ENCODE measurements around the gene WNT7A.
A peak's percentile ranks its signal among the peaks of the same experiment; 100 is the strongest.

Gene WNT7A

GRCh38 chr3:13887495-13888300, 7.8 kb upstream of the WNT7A start:
- DNase-seq (ENCODE audit: extremely low read depth, insufficient read length), result no peak
- Histone ChIP-seq H3K4me3 (replicated peaks; ENCODE audit: low read depth, low read length) (no peak overlapping the region), H3K27me3 (replicated peaks; ENCODE audit: control insufficient read depth, insufficient read depth, low read length) (no peaks in the 10 kb centered on the region; the same call in 1 of the 2 replicates), H3K36me3 (ENCODE audit: control insufficient read depth, insufficient read depth, low read length) (no peaks in the 10 kb centered on the region)
- TF ChIP-seq, protein P1, sequence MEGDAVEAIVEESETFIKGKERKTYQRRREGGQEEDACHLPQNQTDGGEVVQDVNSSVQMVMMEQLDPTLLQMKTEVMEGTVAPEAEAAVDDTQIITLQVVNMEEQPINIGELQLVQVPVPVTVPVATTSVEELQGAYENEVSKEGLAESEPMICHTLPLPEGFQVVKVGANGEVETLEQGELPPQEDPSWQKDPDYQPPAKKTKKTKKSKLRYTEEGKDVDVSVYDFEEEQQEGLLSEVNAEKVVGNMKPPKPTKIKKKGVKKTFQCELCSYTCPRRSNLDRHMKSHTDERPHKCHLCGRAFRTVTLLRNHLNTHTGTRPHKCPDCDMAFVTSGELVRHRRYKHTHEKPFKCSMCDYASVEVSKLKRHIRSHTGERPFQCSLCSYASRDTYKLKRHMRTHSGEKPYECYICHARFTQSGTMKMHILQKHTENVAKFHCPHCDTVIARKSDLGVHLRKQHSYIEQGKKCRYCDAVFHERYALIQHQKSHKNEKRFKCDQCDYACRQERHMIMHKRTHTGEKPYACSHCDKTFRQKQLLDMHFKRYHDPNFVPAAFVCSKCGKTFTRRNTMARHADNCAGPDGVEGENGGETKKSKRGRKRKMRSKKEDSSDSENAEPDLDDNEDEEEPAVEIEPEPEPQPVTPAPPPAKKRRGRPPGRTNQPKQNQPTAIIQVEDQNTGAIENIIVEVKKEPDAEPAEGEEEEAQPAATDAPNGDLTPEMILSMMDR (IDR thresholded peaks at IDR 0.05; ENCODE audit: insufficient read depth, low read length, poor library complexity, severe bottlenecking), result no peak

GRCh38 chr3:13886593-13887129, 6.8 kb upstream of the WNT7A start:
- TF ChIP-seq, protein P1 (IDR thresholded peaks at IDR 0.05; ENCODE audit: insufficient read depth, low read length, poor library complexity, severe bottlenecking), result no peak
- no peaks in the 10 kb centered on the region for H3K36me3 ChIP-seq (ENCODE audit: control insufficient read depth, insufficient read depth, low read length)
- H3K4me3 ChIP-seq (replicated peaks; ENCODE audit: low read depth, low read length), result no peak overlapping the region
- peaks cover 5% of the 10 kb centered on the region for H3K27me3 ChIP-seq (replicated peaks; ENCODE audit: control insufficient read depth, insufficient read depth, low read length)
- DNase-seq (ENCODE audit: extremely low read depth, insufficient read length), result no peak

GRCh38 chr3:13885704-13886010, 5.8 kb upstream of the WNT7A start:
- no peak overlapping the region for H3K4me3 ChIP-seq (replicated peaks; ENCODE audit: low read depth, low read length)
- no peaks in the 10 kb centered on the region for H3K36me3 ChIP-seq (ENCODE audit: control insufficient read depth, insufficient read depth, low read length)
- no peak for DNase-seq (ENCODE audit: extremely low read depth, insufficient read length)
- TF ChIP-seq, protein P1 (IDR thresholded peaks at IDR 0.05; ENCODE audit: insufficient read depth, low read length, poor library complexity, severe bottlenecking), result no peak
- H3K27me3 ChIP-seq (replicated peaks; ENCODE audit: control insufficient read depth, insufficient read depth, low read length), result peaks cover 7% of the 10 kb centered on the region

DNA sequence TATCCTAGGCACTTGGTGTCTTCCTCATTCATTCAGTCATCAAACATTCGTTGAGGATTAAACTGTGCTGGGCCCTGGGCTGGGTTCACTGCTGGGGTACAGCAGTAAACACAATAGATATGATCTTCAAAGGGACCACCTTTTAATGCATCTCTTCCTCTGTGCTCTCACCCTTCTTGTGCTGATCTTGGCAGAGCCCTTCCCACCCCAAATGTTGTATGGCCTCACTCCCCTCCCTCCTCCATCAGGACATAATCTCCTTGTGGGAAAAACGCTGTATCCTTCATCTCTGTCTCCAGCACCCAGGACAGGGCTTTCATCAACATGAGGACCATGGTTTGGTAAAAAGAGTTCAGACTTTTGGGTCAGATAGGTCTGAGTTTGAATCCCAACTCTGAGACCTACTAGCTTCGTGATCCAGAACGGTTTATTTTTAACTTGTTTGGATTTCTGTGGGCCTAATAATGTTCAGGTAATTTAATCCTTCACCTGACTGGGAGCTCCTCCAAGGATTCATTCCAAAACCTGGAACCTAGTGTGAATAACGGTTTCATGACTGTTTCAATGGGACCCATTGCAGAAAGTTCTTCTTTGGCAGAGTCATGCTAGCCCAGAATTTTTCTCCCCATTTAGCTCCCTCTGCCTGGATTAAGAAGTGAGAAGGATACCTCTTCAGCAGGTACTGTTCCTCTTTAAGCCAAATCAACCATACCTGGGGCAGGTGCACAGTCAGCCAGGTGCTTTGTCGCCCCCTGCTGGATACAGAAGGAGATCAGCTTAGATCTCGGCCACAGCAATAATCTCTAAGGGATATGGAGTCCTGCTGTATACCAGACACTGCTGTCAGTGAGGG, 5.2 kb upstream of the WNT7A start:
- DNase-seq (ENCODE audit: extremely low read depth, insufficient read length), result no peak
- TF ChIP-seq, protein P1 (IDR thresholded peaks at IDR 0.05; ENCODE audit: insufficient read depth, low read length, poor library complexity, severe bottlenecking), result peak; percentile 95
- Histone ChIP-seq H3K27me3 (replicated peaks; ENCODE audit: control insufficient read depth, insufficient read depth, low read length) (peaks cover 7% of the 10 kb centered on the region), H3K4me3 (replicated peaks; ENCODE audit: low read depth, low read length) (no peak overlapping the region), H3K36me3 (ENCODE audit: control insufficient read depth, insufficient read depth, low read length) (no peaks in the 10 kb centered on the region)

DNA sequence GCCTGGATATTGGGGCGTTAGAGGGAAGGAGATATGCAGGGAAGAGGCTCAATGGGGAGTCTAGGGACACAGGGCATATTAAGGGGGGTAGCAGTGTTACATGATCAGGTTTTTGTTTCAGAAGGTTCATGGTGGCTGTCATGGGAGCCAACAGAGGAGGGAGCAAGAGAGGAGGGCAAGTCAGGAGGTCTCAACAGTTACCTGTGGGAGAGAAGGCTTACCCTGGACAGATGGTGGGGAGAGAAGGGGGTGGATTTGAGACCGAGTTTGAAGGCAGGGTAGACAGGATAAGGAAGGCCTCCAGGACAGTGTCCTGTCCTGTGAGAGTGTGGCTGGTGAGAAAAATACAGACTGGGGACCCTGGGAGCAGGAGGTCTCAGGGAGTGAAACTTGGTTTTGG, 3.8 kb upstream of the WNT7A start:
- Histone ChIP-seq H3K27me3 (replicated peaks; ENCODE audit: control insufficient read depth, insufficient read depth, low read length) (peaks cover 7% of the 10 kb centered on the region), H3K4me3 (replicated peaks; ENCODE audit: low read depth, low read length) (no peak overlapping the region), H3K36me3 (ENCODE audit: control insufficient read depth, insufficient read depth, low read length) (no peaks in the 10 kb centered on the region)
- TF ChIP-seq, protein P1 (IDR thresholded peaks at IDR 0.05; ENCODE audit: insufficient read depth, low read length, poor library complexity, severe bottlenecking), result no peak
- no peak for DNase-seq (ENCODE audit: extremely low read depth, insufficient read length)

Data from GM06990 (cell line).